ENCODE results near the gene RASAL2. TPM values are rescaled to one million over a fixed set of nuclear protein-coding genes. Genes with fewer than 3 reads are reported as not detected.

Gene RASAL2
- total and polyA plus RNA-seq, 2 experiments from 2014 or later: 16.0 to 42.2 TPM

GRCh38 chr1:178335426-178335825 is 241.5 kb downstream of the RASAL2 start:
- Histone ChIP-seq H3K4me2 (no peak overlapping the region), H3K79me2 (replicated peaks; ENCODE audit: insufficient read depth) (peaks cover 79% of the 10 kb centered on the region), H3K9me2 (ENCODE audit: insufficient read depth) (no peaks in the 10 kb centered on the region), H3K4me1 (ENCODE audit: insufficient read depth) (0 out of 2 replicates have a peak, but pooled peaks cover 4% of the 10 kb centered on the region), H3K36me3 (ENCODE audit: insufficient read depth) (no peaks in the 10 kb centered on the region), H4K20me1 (replicated peaks; ENCODE audit: insufficient read depth) (no peaks in the 10 kb centered on the region), H3K27ac (ENCODE audit: low read depth) (no peak overlapping the region), H3K27me3 (ENCODE audit: insufficient read depth) (no peaks in the 10 kb centered on the region), H3K4me3 (no peak overlapping the region), H2AFZ (no peak overlapping the region), H3F3A (replicated peaks; ENCODE audit: low read depth) (no peaks in the 10 kb centered on the region)
- ATAC-seq: no peak
- H3K4me1 Mint-ChIP-seq: peaks cover 17% of the 10 kb centered on the region
- peak overlapping the region; percentile 29; the same call in 1 of the 2 replicates for H3K27ac Mint-ChIP-seq
- H3K27me3 Mint-ChIP-seq (ENCODE audit: insufficient read depth, low read depth, poor library complexity): peaks cover 3% of the 10 kb centered on the region
- TF ChIP-seq ETS1 (IDR thresholded peaks at IDR 0.05) (no peak), NANOG (IDR thresholded peaks at IDR 0.05; ENCODE audit: borderline replicate concordance) (no peak), POLR2AphosphoS5 (IDR thresholded peaks at IDR 0.05; ENCODE audit: low read depth) (no peak)
- no peaks in the 10 kb centered on the region for H3K9me3 Mint-ChIP-seq
- no peak for DNase-seq (ENCODE audit: low spot score)
- H3K36me3 Mint-ChIP-seq (ENCODE audit: low read depth): no peaks in the 10 kb centered on the region
- no peak overlapping the region for H3K4me3 Mint-ChIP-seq

- no peaks in the 10 kb centered on the region for H3F3A ChIP-seq (replicated peaks; ENCODE audit: low read depth)
- peaks cover 68% of the 10 kb centered on the region for H3K79me2 ChIP-seq (replicated peaks; ENCODE audit: insufficient read depth)
- H3K4me2 ChIP-seq: no peak overlapping the region
- no peaks in the 10 kb centered on the region for H4K20me1 ChIP-seq (replicated peaks; ENCODE audit: insufficient read depth)
- Mint-ChIP-seq H3K4me1 (peaks cover 27% of the 10 kb centered on the region), H3K9me3 (no peaks in the 10 kb centered on the region), H3K27me3 (ENCODE audit: insufficient read depth, low read depth, poor library complexity) (peaks cover under 1% of the 10 kb centered on the region), H3K36me3 (ENCODE audit: low read depth) (no peaks in the 10 kb centered on the region), H3K4me3 (no peak overlapping the region), H3K27ac (no peak overlapping the region)
- ATAC-seq: no peak
- peaks cover 11% of the 10 kb centered on the region for H3K4me1 ChIP-seq (ENCODE audit: insufficient read depth)
- H3K27me3 ChIP-seq (ENCODE audit: insufficient read depth): no peaks in the 10 kb centered on the region
- TF ChIP-seq ZNF114 (CRISPR knock-in tag; IDR thresholded peaks at IDR 0.05) (no peak), REST (IDR thresholded peaks at IDR 0.05; ENCODE audit: unreplicated experiment) (no peak), ETS1 (IDR thresholded peaks at IDR 0.05) (no peak), CREB1 (CRISPR knock-in tag; IDR thresholded peaks at IDR 0.05; ENCODE audit: low read depth) (no peak), EZH2 (IDR thresholded peaks at IDR 0.05; ENCODE audit: low read depth, unreplicated experiment) (no peak), NANOG (IDR thresholded peaks at IDR 0.05; ENCODE audit: borderline replicate concordance) (no peak), POLR2AphosphoS5 (IDR thresholded peaks at IDR 0.05; ENCODE audit: low read depth) (no peak)
- H3K27ac ChIP-seq (ENCODE audit: low read depth): no peak overlapping the region
- H3K36me3 ChIP-seq (ENCODE audit: insufficient read depth): no peaks in the 10 kb centered on the region
- H2AFZ ChIP-seq: no peak overlapping the region
- no peaks in the 10 kb centered on the region for H3K9me2 ChIP-seq (ENCODE audit: insufficient read depth)
- no peak overlapping the region for H3K4me3 ChIP-seq
- DNase-seq (ENCODE audit: low spot score): no peak
Measured at GRCh38 chr1:178337091-178337706, 243.3 kb downstream of the RASAL2 start.

Data from GM23338 (cell line).